ENCODE data around the gene DSN1.
"Not testable (repeated sequence)": the region's sequence is repeated elsewhere in the genome, so short reads cannot be mapped to it uniquely, and the experiment has no call there.

DNA sequence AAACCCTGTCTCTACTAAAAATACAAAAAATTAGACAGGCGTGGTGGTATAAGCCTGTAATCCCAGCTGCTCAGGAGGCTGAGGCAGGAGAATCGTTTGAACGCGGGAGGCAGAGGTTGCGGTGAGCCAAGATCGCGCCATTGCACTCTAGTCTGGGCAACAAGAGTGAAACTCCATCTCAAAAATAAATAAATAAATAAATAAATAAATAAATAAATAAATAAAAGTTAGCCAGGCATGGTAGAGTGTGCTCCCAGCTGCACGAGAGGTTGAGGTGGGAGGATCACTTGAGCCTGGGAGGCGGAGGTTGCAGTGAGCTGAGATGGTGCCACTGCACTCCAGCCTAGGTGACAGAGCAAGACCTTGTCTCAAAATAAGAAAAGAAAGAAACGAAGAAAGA lies 25.8 kb upstream of the DSN1 start:
- TF ChIP-seq EZH2phosphoT487 (IDR thresholded peaks at IDR 0.05), result not testable (repeated sequence)
- TF ChIP-seq, protein P1, sequence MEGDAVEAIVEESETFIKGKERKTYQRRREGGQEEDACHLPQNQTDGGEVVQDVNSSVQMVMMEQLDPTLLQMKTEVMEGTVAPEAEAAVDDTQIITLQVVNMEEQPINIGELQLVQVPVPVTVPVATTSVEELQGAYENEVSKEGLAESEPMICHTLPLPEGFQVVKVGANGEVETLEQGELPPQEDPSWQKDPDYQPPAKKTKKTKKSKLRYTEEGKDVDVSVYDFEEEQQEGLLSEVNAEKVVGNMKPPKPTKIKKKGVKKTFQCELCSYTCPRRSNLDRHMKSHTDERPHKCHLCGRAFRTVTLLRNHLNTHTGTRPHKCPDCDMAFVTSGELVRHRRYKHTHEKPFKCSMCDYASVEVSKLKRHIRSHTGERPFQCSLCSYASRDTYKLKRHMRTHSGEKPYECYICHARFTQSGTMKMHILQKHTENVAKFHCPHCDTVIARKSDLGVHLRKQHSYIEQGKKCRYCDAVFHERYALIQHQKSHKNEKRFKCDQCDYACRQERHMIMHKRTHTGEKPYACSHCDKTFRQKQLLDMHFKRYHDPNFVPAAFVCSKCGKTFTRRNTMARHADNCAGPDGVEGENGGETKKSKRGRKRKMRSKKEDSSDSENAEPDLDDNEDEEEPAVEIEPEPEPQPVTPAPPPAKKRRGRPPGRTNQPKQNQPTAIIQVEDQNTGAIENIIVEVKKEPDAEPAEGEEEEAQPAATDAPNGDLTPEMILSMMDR (IDR thresholded peaks at IDR 0.05), result not testable (repeated sequence)
